Measurements from ENCODE around the gene ITGA6.

The ITGA6 gene

GRCh38 chr2:172440795-172441194 lies 13.4 kb downstream of the ITGA6 start:
- no peak overlapping the region for H3K27ac ChIP-seq (ENCODE audit: low read length)
- no peak overlapping the region for H3K4me3 ChIP-seq (ENCODE audit: low read length in 2 of 2)
- H3K36me3 ChIP-seq (ENCODE audit: control insufficient read depth in 2 of 2, insufficient read depth in 2 of 2, low read length in 2 of 2): no peaks in the 10 kb centered on the region
- H3K9me3 ChIP-seq (ENCODE audit: control insufficient read depth in 2 of 2, low read length in 2 of 2): no peaks in the 10 kb centered on the region
- H3K27me3 ChIP-seq (ENCODE audit: control insufficient read depth in 1 of 2, insufficient read depth in 2 of 2, low read length in 2 of 2): no peaks in the 10 kb centered on the region
- H3K4me1 ChIP-seq (ENCODE audit: control insufficient read depth, insufficient read depth, low read length): no peaks in the 10 kb centered on the region
- H3K9ac ChIP-seq (ENCODE audit: low read length in 2 of 2): no peak overlapping the region

- H3K27ac ChIP-seq (ENCODE audit: low read length): no peak overlapping the region
- H3K27me3 ChIP-seq (ENCODE audit: control insufficient read depth in 1 of 2, insufficient read depth in 2 of 2, low read length in 2 of 2): no peaks in the 10 kb centered on the region
Measured at GRCh38 chr2:172442072-172442895, 14.9 kb downstream of the ITGA6 start.

GRCh38 chr2:172445851-172446250 lies 18.5 kb downstream of the ITGA6 start:
- H3K36me3 ChIP-seq (ENCODE audit: control insufficient read depth in 2 of 2, insufficient read depth in 2 of 2, low read length in 2 of 2): no peaks in the 10 kb centered on the region
- no peak overlapping the region for H3K9ac ChIP-seq (ENCODE audit: low read length in 2 of 2)
- no peak overlapping the region for H3K27ac ChIP-seq (ENCODE audit: low read length)
- no peaks in the 10 kb centered on the region for H3K27me3 ChIP-seq (ENCODE audit: control insufficient read depth in 1 of 2, insufficient read depth in 2 of 2, low read length in 2 of 2)
- no peaks in the 10 kb centered on the region for H3K4me1 ChIP-seq (ENCODE audit: control insufficient read depth, insufficient read depth, low read length)
- H3K9me3 ChIP-seq (ENCODE audit: control insufficient read depth in 2 of 2, low read length in 2 of 2): no peaks in the 10 kb centered on the region
- H3K4me3 ChIP-seq (ENCODE audit: low read length in 2 of 2): no peak overlapping the region

More at GRCh38 chr2:172442072-172442895, 14.9 kb downstream of the ITGA6 start:
- no peaks in the 10 kb centered on the region for H3K9me3 ChIP-seq (ENCODE audit: control insufficient read depth in 2 of 2, low read length in 2 of 2)
- no peaks in the 10 kb centered on the region for H3K4me1 ChIP-seq (ENCODE audit: control insufficient read depth, insufficient read depth, low read length)
- no peak overlapping the region for H3K9ac ChIP-seq (ENCODE audit: low read length in 2 of 2)
- H3K4me3 ChIP-seq (ENCODE audit: low read length in 2 of 2): no peak overlapping the region
- H3K36me3 ChIP-seq (ENCODE audit: control insufficient read depth in 2 of 2, insufficient read depth in 2 of 2, low read length in 2 of 2): no peaks in the 10 kb centered on the region

GRCh38 chr2:172446474-172447063 lies 19.2 kb downstream of the ITGA6 start:
- no peak overlapping the region for H3K9ac ChIP-seq (ENCODE audit: low read length in 2 of 2)
- no peaks in the 10 kb centered on the region for H3K36me3 ChIP-seq (ENCODE audit: control insufficient read depth in 2 of 2, insufficient read depth in 2 of 2, low read length in 2 of 2)
- no peaks in the 10 kb centered on the region for H3K9me3 ChIP-seq (ENCODE audit: control insufficient read depth in 2 of 2, low read length in 2 of 2)
- no peak overlapping the region for H3K4me3 ChIP-seq (ENCODE audit: low read length in 2 of 2)
- H3K4me1 ChIP-seq (ENCODE audit: control insufficient read depth, insufficient read depth, low read length): no peaks in the 10 kb centered on the region
- H3K27me3 ChIP-seq (ENCODE audit: control insufficient read depth in 1 of 2, insufficient read depth in 2 of 2, low read length in 2 of 2): no peaks in the 10 kb centered on the region
- no peak overlapping the region for H3K27ac ChIP-seq (ENCODE audit: low read length)

GRCh38 chr2:172447811-172448493 lies 20.6 kb downstream of the ITGA6 start:
- H3K27ac ChIP-seq (ENCODE audit: low read length): no peak overlapping the region
- H3K27me3 ChIP-seq (ENCODE audit: control insufficient read depth in 1 of 2, insufficient read depth in 2 of 2, low read length in 2 of 2): no peaks in the 10 kb centered on the region
- no peaks in the 10 kb centered on the region for H3K4me1 ChIP-seq (ENCODE audit: control insufficient read depth, insufficient read depth, low read length)
- no peak overlapping the region for H3K9ac ChIP-seq (ENCODE audit: low read length in 2 of 2)
- no peaks in the 10 kb centered on the region for H3K9me3 ChIP-seq (ENCODE audit: control insufficient read depth in 2 of 2, low read length in 2 of 2)
- no peak overlapping the region for H3K4me3 ChIP-seq (ENCODE audit: low read length in 2 of 2)
- H3K36me3 ChIP-seq (ENCODE audit: control insufficient read depth in 2 of 2, insufficient read depth in 2 of 2, low read length in 2 of 2): no peaks in the 10 kb centered on the region

- H3K9ac ChIP-seq (ENCODE audit: low read length in 2 of 2): no peak overlapping the region
- H3K4me1 ChIP-seq (ENCODE audit: control insufficient read depth, insufficient read depth, low read length): no peaks in the 10 kb centered on the region
- no peak overlapping the region for H3K4me3 ChIP-seq (ENCODE audit: low read length in 2 of 2)
- H3K9me3 ChIP-seq (ENCODE audit: control insufficient read depth in 2 of 2, low read length in 2 of 2): no peaks in the 10 kb centered on the region
- no peaks in the 10 kb centered on the region for H3K27me3 ChIP-seq (ENCODE audit: control insufficient read depth in 1 of 2, insufficient read depth in 2 of 2, low read length in 2 of 2)
- H3K27ac ChIP-seq (ENCODE audit: low read length): no peak overlapping the region
- no peaks in the 10 kb centered on the region for H3K36me3 ChIP-seq (ENCODE audit: control insufficient read depth in 2 of 2, insufficient read depth in 2 of 2, low read length in 2 of 2)
Measured at GRCh38 chr2:172448544-172449267, 21.3 kb downstream of the ITGA6 start.

- Histone ChIP-seq H3K9me3 (ENCODE audit: control insufficient read depth in 2 of 2, low read length in 2 of 2) (no peaks in the 10 kb centered on the region), H3K4me1 (ENCODE audit: control insufficient read depth, insufficient read depth, low read length) (no peaks in the 10 kb centered on the region), H3K27me3 (ENCODE audit: control insufficient read depth in 1 of 2, insufficient read depth in 2 of 2, low read length in 2 of 2) (no peaks in the 10 kb centered on the region), H3K36me3 (ENCODE audit: control insufficient read depth in 2 of 2, insufficient read depth in 2 of 2, low read length in 2 of 2) (no peaks in the 10 kb centered on the region), H3K4me3 (ENCODE audit: low read length in 2 of 2) (no peak overlapping the region), H3K27ac (ENCODE audit: low read length) (no peak overlapping the region), H3K9ac (ENCODE audit: low read length in 2 of 2) (no peak overlapping the region)
Measured at GRCh38 chr2:172449911-172450550, 22.6 kb downstream of the ITGA6 start.

GRCh38 chr2:172451923-172452322 lies 24.5 kb downstream of the ITGA6 start:
- Histone ChIP-seq H3K4me1 (ENCODE audit: control insufficient read depth, insufficient read depth, low read length) (no peaks in the 10 kb centered on the region), H3K27ac (ENCODE audit: low read length) (no peak overlapping the region), H3K9me3 (ENCODE audit: control insufficient read depth in 2 of 2, low read length in 2 of 2) (no peaks in the 10 kb centered on the region), H3K27me3 (ENCODE audit: control insufficient read depth in 1 of 2, insufficient read depth in 2 of 2, low read length in 2 of 2) (no peaks in the 10 kb centered on the region), H3K9ac (ENCODE audit: low read length in 2 of 2) (no peak overlapping the region), H3K36me3 (ENCODE audit: control insufficient read depth in 2 of 2, insufficient read depth in 2 of 2, low read length in 2 of 2) (no peaks in the 10 kb centered on the region), H3K4me3 (ENCODE audit: low read length in 2 of 2) (no peak overlapping the region)

GRCh38 chr2:172452845-172453244 lies 25.5 kb downstream of the ITGA6 start:
- no peak overlapping the region for H3K27ac ChIP-seq (ENCODE audit: low read length)
- H3K4me3 ChIP-seq (ENCODE audit: low read length in 2 of 2): no peak overlapping the region
- no peaks in the 10 kb centered on the region for H3K36me3 ChIP-seq (ENCODE audit: control insufficient read depth in 2 of 2, insufficient read depth in 2 of 2, low read length in 2 of 2)
- no peaks in the 10 kb centered on the region for H3K4me1 ChIP-seq (ENCODE audit: control insufficient read depth, insufficient read depth, low read length)
- H3K9ac ChIP-seq (ENCODE audit: low read length in 2 of 2): no peak overlapping the region
- H3K27me3 ChIP-seq (ENCODE audit: control insufficient read depth in 1 of 2, insufficient read depth in 2 of 2, low read length in 2 of 2): peaks cover 0 to 3% of the 10 kb centered on the region in 2 donors
- H3K9me3 ChIP-seq (ENCODE audit: control insufficient read depth in 2 of 2, low read length in 2 of 2): no peaks in the 10 kb centered on the region

- no peaks in the 10 kb centered on the region for H3K4me1 ChIP-seq (ENCODE audit: control insufficient read depth, insufficient read depth, low read length)
- no peaks in the 10 kb centered on the region for H3K36me3 ChIP-seq (ENCODE audit: control insufficient read depth in 2 of 2, insufficient read depth in 2 of 2, low read length in 2 of 2)
- H3K9ac ChIP-seq (ENCODE audit: low read length in 2 of 2): no peak overlapping the region
- no peaks in the 10 kb centered on the region for H3K9me3 ChIP-seq (ENCODE audit: control insufficient read depth in 2 of 2, low read length in 2 of 2)
- H3K27ac ChIP-seq (ENCODE audit: low read length): no peak overlapping the region
- H3K27me3 ChIP-seq (ENCODE audit: control insufficient read depth in 1 of 2, insufficient read depth in 2 of 2, low read length in 2 of 2): peaks cover 0 to 3% of the 10 kb centered on the region in 2 donors
- H3K4me3 ChIP-seq (ENCODE audit: low read length in 2 of 2): no peak overlapping the region
Measured at GRCh38 chr2:172454404-172455120, 27.2 kb downstream of the ITGA6 start.
